HG03439 (cell line): Measurements from ENCODE around the gene COA6.
A peak's percentile ranks its signal among the peaks of the same experiment; 100 is the strongest.
"Not testable (repeated sequence)": the region's sequence is repeated elsewhere in the genome, so short reads cannot be mapped to it uniquely, and the experiment has no call there.

Experiments
- ATAC-seq: cut with Tn5 transposase; IDR thresholded peaks from one replicate; pipeline ENCODE4 v1.9.1; 2021; ENCODE audit warnings: mild to moderate bottlenecking, moderate library complexity; ENCODE audit not compliant: unreplicated experiment

Gene COA6

DNA sequence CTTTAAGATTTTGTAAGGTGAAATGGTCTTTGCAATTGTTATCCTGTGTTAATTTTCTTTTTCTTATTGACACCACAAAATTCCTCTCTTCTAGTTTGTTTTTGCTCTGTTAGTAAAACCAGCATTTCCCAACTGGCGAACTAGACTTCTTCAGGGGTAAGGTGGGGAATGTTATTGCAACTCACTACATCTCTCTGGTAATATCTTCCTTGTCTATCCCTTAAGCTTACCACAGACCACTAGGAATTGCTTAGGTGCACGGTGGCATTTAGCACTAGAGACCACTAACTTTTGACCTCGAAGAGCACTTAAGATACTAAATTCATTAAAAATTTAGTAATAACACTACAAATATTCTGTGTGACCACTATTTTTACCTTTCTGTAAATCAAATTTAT lies 4.2 kb upstream of the COA6 start:
- no peak for ATAC-seq

DNA sequence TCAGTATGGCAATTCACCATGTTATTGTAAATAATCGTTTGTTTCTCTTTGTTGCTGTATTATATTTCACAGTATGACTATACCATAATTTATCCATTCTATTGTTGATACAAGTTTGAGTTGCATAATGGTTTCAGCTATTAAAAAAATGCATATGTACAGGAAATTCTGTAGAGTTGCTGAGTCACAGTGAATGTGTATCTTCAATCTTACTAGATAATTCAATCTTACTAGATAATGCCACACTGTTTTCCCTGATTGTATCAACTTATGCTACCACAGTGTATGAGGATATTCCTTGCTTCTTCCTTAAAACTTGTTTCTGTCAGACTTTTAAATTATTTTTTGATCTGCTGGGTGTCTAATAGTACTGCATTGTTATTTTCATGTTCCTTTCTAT lies 3.5 kb upstream of the COA6 start:
- no peak for ATAC-seq

DNA sequence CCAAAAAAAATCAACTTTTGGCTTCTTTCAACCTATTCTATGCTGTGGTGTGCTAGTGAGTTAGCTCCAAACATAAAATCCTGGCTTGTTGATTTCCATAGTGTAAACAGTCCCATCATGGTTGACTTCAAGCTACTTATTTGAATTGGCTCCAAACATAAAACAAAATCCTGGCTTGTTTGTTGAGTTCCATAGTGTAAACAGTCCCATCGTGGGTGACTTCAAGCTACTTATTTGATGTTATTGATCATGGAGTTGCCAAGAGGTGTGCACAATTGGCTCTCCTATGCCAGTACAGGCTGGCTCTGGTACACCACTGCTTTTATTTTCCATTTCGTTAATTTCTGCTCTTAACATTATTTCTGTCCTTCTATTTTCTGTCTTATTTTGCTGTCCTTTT lies 1.8 kb upstream of the COA6 start:
- ATAC-seq = no peak

DNA sequence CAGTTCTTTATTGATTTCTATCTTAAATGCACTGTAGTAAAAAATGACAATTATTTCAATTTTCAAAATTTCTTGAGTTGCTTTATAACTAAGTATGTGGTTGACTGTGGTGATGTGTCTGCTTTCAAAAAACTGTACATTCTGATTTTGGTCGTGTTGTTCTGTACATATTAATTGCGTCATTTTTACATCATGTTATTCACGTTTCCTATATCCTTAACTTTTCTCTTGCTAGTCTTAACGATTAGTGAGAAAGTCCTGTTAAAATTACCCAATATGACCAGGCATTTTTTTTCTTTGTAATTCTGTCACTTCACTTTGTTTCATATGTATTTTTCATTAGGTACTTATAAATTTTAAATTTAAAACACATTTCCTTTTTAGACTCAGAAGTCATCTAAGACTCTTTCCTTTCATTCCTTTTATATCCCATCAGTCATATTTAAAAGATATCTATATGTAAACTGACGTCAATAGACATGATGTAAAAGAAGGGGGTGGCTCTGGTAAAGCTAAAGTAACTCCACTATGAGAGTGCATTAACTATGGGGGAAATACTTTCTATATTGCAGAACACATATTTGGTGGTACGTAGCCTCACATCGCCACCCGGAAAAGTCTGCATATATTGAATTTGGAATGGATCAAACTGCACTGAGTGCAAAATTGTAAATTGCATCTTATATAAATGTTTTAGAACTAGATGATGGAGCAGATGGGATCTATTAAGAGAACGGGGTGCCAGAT lies 1.1 kb upstream of the COA6 start:
- no peak for ATAC-seq

DNA sequence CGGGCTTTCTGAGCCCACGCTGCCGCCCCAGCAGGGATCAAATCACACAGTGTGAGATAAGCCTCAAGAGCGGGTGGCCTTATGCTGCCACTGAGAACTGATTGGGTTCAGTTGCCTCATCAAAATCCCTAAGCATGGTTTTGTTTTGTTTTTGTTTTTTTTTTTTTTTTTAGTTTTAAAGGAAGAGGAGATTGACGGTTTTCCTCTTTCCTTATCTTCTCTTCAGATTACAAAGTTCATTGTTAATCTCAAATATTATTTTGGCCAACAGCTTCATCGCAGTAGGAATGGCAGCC lies 651 bp downstream of the COA6 start:
- peak; percentile 17 for ATAC-seq

DNA sequence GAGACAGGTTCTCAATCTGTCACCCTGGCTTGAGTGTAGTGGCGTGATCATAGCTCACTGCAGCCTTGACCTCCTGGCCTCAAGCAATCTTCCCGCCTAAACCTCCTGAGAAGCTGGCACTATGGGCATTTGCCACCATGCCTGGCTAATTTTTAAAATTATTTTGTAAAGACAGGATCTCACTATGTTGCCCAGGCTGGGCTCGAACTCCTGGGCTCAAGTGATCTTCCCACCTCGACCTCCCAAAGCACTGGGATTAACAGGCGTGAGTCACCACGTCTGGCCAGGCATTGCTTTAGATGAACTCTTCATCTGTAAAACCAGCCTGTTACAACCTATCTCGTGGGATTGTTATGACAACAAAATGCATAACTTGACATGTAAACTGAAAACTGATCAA lies 2.4 kb downstream of the COA6 start:
- no peak for ATAC-seq

DNA sequence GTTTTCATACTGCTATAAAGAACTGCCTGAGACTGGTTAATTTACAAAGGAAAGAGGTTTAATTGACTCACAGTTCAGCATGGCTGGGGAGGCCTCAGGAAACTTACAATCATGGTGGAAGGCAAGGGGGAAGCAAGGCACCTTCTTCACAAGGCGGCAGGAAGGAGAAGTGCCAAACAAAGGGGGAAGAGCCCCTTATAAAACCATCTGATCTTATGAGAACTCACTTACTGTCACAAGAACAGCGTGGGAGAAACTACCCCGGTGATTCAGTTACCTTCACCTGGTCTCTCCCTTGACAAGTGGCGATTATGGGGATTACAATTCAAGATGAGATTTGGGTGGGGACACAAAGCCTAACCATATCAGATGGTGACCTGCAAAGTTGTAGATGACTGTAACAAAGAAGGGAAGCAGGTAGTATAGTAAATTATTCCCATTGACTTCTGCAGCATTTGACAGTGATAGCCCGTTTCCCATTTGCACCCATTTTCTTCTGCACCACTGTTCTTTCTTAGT lies 6.4 kb downstream of the COA6 start:
- not testable (repeated sequence) for ATAC-seq

DNA sequence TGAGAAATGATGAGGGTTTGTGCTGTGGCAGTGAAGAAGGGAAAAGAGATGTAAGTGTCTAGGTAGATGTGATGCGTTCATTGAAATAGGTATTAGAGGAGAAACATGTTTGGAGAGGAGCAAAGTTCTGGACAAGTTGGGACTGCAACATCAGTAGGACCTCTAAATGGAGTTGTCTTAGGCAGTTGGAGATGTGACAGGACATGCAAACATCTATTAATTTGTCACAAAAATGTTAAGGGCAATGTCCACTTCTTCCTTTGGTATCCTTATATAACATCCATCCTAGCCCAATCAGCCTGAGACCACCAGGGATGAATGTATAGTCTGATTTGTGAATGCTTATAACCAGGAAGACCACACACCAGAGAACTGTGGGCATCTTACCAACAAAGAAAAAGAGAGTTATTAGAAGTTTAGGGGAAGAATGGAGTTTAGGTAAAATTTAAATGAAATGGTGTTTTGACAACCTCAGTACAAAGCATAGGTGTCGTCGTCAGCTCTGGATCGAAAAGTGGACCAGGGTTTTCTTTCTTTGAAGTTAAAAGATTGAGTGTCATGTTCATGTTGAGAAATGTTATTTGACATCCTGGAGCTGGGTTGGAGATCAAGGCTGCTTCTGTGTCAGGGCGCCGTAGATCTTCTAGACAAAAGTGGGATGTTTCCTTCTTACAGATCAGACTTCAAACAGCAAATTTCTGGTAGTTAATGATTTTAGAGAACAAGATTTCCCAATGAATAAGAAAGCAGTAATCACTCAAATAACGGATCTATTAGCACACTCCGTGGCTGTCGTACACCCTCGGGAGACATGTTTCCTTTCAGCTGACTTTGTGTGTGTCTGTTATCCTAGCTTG lies 8.7 kb downstream of the COA6 start:
- ATAC-seq = no peak

DNA sequence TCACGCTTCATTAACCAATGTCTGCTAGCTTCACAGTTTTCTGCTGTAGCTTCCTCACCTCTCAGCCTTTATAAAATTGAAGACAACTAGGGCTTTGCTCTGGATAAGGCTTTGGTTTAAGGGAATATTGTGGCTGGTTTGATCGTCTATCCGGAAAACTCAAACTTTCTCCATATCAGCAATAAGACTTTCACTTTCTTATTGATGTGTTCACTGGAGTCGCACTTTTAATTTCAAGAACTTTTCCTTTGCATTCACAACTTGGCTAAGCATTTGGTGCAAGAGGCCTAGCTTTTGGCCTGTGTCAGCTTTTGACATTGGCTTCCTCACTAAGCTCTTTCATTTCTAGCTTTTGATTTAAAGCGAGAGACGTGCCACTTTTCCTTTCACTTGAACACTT lies 12.9 kb downstream of the COA6 start:
- no peak for ATAC-seq

DNA sequence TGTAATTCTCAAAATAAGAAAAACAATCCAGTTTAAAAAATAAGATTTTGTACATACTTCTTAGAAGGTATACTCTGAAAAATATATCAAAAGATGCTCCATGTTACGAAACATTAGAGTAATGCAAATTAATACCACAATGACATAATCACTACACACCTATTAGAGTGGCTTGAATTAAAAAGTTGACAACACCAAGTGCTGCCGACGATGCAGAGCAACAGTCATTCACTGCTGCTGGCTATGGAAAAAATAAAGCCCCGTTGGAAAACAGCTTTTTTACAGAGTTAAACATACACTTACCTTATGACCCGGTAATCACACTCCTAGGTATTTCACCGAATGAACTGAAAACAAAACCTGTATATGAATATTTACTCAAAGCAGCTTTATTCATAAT lies 14.8 kb downstream of the COA6 start:
- no peak for ATAC-seq

DNA sequence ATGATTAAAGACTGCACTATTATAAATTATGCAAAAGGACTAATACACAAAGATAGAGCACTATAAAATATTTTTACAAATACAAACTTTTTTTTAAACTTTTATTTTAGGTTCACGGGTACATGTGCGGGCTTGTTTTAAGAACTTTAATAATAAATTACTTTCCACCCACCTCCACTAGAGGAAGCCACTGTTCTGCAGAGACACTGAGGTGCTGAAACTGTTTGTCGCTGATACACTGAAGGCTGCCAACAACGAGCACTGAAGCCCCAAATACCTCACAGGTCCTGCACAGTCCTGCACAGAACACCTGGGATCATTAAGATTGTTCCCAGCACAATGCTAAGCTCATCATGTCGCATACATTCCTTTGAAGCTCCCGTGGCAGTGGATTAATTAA lies 19.9 kb downstream of the COA6 start:
- no peak for ATAC-seq

DNA sequence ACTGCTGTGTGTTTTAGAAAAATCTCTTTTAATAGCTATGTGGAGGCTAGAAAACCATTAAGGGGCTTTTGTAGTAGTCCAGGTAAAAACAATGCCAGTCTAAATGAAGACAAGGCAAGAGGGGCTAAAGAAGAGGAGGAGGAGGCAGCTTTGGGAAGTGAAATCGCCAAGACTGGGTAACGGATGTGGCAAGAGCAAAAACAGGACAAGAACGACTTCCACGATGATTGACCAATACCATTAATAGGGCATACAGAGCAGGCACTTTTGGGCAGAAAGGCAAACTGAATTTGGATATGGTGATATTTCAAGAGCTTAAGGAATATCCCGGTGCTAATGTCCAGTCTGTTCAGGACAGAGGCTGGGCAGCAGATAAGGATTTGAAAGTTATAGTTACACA lies 22.0 kb downstream of the COA6 start:
- ATAC-seq = no peak

DNA sequence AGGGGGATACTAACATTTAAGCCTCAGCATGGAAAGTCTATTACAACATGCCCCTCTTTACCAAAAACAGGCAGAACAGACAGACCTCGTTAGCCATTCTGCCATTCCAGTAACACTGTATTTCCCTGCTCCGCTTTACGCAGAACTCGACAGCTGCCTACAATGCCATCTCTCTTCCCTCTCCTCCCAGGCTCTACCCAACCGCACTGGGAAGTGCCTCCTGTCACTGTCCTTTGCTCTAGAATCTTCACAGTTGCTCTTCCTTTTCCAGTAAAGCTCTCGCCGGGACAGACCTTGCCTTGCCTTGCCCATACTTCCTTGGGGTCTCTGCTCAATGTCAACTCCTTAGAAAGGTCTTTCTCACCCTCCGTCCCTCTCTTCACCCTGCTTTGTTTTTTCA lies 22.8 kb downstream of the COA6 start:
- ATAC-seq = no peak

DNA sequence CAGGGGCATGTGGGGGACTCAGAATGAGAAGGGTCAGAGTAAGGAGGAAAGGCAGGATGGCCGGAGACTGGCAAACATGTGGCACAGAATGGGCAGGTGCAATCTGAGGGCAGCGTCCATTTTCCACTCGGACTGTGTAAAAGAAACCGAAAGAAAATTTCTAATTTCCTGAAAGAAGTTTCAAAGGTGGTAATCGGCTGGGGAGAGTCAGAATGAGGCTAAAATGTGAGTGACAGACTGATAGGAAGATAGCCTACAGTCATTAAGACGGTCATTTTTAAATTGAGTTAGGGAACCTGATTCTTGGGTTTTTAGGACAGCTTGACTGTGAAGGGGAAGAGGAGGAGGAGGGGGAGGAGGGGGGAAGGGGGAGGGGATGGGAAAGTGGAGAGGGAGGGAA lies 23.6 kb downstream of the COA6 start:
- ATAC-seq = no peak

DNA sequence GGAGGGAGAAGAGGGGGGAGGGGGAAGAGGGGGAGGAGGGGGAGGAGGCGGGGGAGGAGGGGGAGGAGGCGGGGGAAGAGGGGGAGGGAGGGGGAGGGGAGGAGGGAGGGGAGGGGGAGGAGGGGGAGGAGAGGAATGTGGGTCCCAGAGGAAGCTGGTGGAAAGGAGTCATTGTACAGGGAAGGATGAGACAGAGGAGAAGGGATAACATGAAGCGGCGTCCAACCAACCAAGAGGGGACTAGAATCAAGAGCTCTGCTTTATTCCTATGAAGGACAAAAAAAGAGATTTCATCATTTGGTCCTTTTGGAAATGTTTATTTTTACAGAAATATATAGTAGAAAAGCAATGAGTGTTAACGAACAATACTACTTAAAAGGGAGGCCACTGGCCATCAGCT lies 24.5 kb downstream of the COA6 start:
- ATAC-seq = no peak

DNA sequence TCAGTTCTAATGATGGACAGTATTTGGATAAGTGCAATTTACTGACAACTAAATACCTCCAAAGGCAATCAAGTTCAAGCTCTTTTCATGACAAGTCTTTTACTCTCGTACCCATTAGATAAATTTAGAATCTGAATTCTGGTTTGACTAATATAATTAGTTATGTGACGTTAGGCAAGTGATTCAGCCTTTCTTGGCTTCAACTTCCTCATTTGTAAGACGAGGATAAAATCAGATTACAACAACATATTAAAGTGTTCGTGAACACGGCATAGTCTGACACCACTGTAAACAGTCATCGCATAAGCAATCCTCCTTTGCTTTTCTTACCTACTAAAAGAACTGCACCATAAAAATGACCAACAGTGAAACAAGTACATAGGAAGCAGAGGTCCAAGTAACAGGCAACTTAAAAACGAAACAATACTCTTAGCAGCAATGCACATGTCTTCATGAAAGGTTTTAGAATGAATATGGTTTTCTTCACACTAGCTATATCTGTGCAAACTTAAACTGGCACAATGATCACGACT lies 25.7 kb downstream of the COA6 start:
- ATAC-seq = peak; percentile 45

DNA sequence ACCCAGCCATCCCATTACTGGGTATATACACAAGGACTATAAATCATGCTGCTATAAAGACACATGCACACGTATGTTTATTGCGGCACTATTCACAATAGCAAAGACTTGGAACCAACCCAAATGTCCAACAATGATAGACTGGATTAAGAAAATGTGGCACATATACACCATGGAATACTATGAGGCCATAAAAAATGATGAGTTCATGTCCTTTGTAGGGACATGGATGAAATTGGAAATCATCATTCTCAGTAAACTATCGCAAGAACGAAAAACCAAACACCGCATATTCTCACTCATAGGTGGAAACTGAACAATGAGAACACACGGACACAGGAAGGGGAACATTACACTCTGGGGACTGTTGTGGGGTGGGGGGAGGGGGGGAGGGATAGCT lies 26.3 kb downstream of the COA6 start:
- ATAC-seq = not testable (repeated sequence)

DNA sequence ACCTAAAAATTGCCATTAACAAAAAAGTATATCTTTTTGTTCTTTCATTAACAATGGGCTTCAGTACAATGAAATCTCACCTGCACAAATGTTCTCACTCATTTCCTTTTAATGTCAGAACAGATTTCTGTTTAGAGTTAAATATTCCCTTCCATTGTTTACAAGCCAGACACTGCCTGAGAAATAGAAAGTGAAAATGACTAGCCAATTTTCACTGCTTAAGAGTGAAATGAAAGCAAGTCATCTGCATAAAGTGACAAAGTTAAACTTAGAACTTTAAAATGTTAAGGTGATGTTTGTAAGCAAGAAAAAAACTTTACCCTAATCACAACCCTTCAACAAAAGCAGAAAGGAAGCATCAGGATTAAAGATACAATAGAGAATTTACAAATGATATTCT lies 27.5 kb downstream of the COA6 start:
- ATAC-seq = no peak

DNA sequence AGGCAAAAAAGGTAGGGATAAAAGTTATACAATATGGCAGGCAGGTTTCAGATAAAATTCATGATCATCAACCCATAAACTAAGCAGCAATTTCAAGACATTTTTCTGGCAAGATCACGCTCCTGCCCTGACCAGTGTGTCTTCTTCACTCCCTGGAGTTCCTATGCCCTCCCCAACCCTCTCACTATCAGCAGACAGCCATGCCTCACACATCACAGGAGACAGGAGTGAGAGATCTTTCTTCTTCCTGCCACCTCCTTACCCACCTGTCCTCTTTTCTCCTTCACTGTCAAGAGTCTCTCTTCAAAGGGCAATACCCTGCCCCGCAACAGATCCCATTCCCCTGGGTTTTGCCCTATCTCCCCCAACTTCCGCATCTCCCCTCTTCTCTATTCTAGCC lies 28.4 kb downstream of the COA6 start:
- ATAC-seq = no peak

DNA sequence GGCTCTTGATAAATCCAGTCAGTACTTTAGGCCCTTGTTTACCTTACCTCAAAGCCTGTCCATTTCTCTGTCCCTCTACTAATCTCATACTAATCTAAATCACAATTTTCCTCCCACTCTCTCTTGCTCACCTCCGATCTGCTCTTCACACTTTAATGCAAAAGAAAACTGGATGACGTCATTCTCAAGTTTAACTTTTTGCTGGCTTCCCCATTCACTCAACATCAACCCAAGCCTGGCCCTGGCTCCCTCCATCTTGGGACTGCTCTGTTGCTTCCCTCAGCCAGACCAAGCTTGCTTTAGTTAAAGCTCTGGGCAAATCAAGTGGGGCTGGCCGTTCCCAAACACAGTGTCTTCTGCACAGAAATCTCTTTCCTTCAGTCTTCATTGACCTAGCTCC lies 29.7 kb downstream of the COA6 start:
- ATAC-seq = no peak

DNA sequence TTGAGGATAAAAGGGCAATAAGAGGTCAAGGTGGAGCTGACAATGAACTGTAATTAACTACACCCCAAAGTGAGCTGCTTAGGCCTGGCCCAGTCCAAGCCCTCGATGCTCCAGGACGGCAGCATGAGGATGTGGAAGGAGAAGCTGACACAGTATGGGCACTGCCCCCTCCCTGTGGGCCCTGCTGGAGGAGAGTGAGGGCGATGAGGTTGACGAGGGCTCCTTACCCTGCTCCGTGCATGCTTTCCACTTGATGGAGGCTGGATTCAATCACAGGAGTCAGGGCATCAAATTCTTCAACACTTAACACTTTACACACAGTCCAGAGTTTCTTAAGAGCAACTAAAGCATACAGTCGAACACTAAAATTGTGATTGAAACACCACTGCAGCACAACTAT lies 32.4 kb downstream of the COA6 start:
- no peak for ATAC-seq

DNA sequence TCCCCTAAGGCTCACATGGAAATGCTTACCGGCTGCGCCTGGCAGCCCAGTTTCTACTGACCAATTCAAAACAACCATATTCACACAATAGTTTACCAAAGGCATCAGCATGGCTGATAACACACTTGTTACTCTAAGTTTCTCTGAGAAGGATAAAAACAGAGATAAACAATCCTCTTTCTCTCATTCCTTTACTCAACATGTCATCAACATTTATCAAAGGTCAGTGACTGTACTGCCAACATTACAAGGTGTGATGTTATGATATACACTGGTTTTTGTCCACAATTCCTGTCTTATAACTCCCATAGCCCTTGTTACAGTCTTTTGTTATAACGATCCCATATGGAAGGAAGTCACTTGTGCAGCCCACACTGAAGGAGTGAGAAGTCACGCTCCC lies 33.6 kb downstream of the COA6 start:
- no peak for ATAC-seq
